Forelimb muscle (tissue), 1 donor: Measurements from ENCODE around the gene ZDHHC19. TPM values are rescaled to one million over a fixed set of nuclear protein-coding genes. Genes with fewer than 3 reads are reported as not detected.

ENCODE experiments used
- DNase-seq: peaks from one replicate; pipeline ENCODE4 v3.0.0-alpha.2; 2013; ENCODE audit warnings: low read depth
- polyA plus RNA-seq: library from polyadenylated mRNA; unstranded; fragments of 120-200 nt; gene quantifications from one replicate; pipeline ENCODE4 v1.2.1, GENCODE V29; 2013; ENCODE audit not compliant: insufficient read length

ZDHHC19 gene
- polyA plus RNA-seq, 1 donor: 0.46 TPM

GRCh38 chr3:196149831-196150301 lies 61.3 kb downstream of the ZDHHC19 start:
- no peak for DNase-seq

GRCh38 chr3:196149375-196149774 lies 61.8 kb downstream of the ZDHHC19 start:
- DNase-seq: no peak

Other genes with a start within 250 kb of the ZDHHC19 start
- gene TFRC, start 129.3 kb downstream of the ZDHHC19 start, polyA plus RNA-seq: 58.9 TPM
- 9.9 TPM for gene SLC51A, start 5.1 kb upstream of the ZDHHC19 start, polyA plus RNA-seq
- 44.7 TPM for gene PCYT1A, start 76.3 kb upstream of the ZDHHC19 start, polyA plus RNA-seq
- 8.7 TPM for gene DYNLT2B, start 106.8 kb upstream of the ZDHHC19 start, polyA plus RNA-seq
- gene TM4SF19, start 127.0 kb upstream of the ZDHHC19 start, polyA plus RNA-seq: 0.38 TPM
- 17.3 TPM for gene UBXN7, start 221.0 kb upstream of the ZDHHC19 start, polyA plus RNA-seq